AG04450 (cell line): ENCODE data around the gene IGSF9. TPM values are rescaled to one million over a fixed set of nuclear protein-coding genes. Genes with fewer than 3 reads are reported as not detected.

Experiments used
- CTCF ChIA-PET: fragments of 300-600, 350-600 bp; formaldehyde crosslinking; extraction: SDS; loops from one replicate; lab custom pipeline; 2022; ENCODE audit warnings: antibody characterized with exemption, inconsistent platforms; lab: Charles Lee
- POLR2A ChIA-PET: fragments of 350-600 bp; formaldehyde crosslinking; extraction: SDS; loops from one replicate; lab custom pipeline; 2021; ENCODE audit warnings: antibody characterized with exemption, inconsistent platforms; lab: Yijun Ruan, JAX
- DNase-seq: peaks from one replicate; pipeline ENCODE4 v3.0.0-alpha.2; 2011; ENCODE audit warnings: low read depth, low spot score
- H3K27ac ChIP-seq: one replicate; pipeline ENCODE4 v1.5.1; 2012; ENCODE audit warnings: low read depth, low read length, control low read depth
- H3K27me3 ChIP-seq: one replicate; pipeline ENCODE4 v1.6.0; 2012; ENCODE audit warnings: low read length; ENCODE audit not compliant: control insufficient read depth, insufficient read depth
- H3K4me3 ChIP-seq: 2 replicates; pipeline ENCODE4 v1.5.1; 2011; ENCODE audit warnings: mild to moderate bottlenecking, low read depth, low read length, control low read depth
- H3K9me3 ChIP-seq: 2 replicates; pipeline ENCODE4 v1.5.1; 2012; ENCODE audit warnings: low read length; ENCODE audit not compliant: control insufficient read depth, insufficient read depth
- CTCF ChIP-seq: IDR thresholded peaks from 2 replicates; pipeline ENCODE4 v1.5.1; 2011; ENCODE audit warnings: low read depth, low read length, control low read depth, inconsistent platforms
- polyA plus RNA-seq: library from polyadenylated mRNA; depleted of rRNA; stranded (reverse); fragments of >200 nt; gene quantifications from 2 replicates; pipeline ENCODE4 v1.2.3, GENCODE V29; 2011

Gene IGSF9
- polyA plus RNA-seq, 1 experiment: not detected

GRCh38 chr1:159889202-159889601, 56.2 kb downstream of the IGSF9 start:
- no peak for DNase-seq
- Histone ChIP-seq H3K4me3 (no peak overlapping the region), H3K27ac (peak overlapping the region; percentile 52), H3K9me3 (no peaks in the 10 kb centered on the region), H3K27me3 (no peaks in the 10 kb centered on the region)
- POLR2A ChIA-PET: interaction anchor here (0.7 to 1.3 kb wide), 3 partner anchors 36 to 224 kb away, joined by 3 to 11 read pairs (median 4); no protein-coding TSS in a partner anchor
- TF ChIP-seq CTCF: no peak
- CTCF ChIA-PET: interaction anchor here (0.6 to 13.3 kb wide), 15 partner anchors 9 to 676 kb away, joined by 3 to 556 read pairs (median 14); partner anchors contain the start of genes DUSP23, FCRL6 and TAGLN2

- Histone ChIP-seq H3K27me3 (no peaks in the 10 kb centered on the region), H3K27ac (no peak overlapping the region), H3K4me3 (no peak overlapping the region), H3K9me3 (no peaks in the 10 kb centered on the region)
- no peak for DNase-seq
- ChIA-PET CTCF (interaction anchor here (13.3 kb wide), 1 partner anchor 84 kb away, joined by 556 read pairs; the partner anchor contains the start of gene FCRL6), POLR2A (no interaction called here)
- no peak for TF ChIP-seq CTCF
Observed at GRCh38 chr1:159884296-159884695, 61.1 kb downstream of the IGSF9 start.

- ChIA-PET CTCF (interaction anchor here (1.3 to 4.7 kb wide), 2 partner anchors 8 to 102 kb away, joined by 3 to 57 read pairs; partner anchors contain the start of gene DUSP23), POLR2A (interaction anchor here (0.6 kb wide), 1 partner anchor 32 kb away, joined by 4 read pairs; no protein-coding TSS in a partner anchor)
- TF ChIP-seq CTCF: no peak
- no peaks in the 10 kb centered on the region for H3K9me3 ChIP-seq
- H3K27ac ChIP-seq: no peak overlapping the region
- DNase-seq: no peak
- H3K27me3 ChIP-seq: no peaks in the 10 kb centered on the region
- no peak overlapping the region for H3K4me3 ChIP-seq
Observed at GRCh38 chr1:159883134-159883533, 62.3 kb downstream of the IGSF9 start.

GRCh38 chr1:159882527-159882862, 62.9 kb downstream of the IGSF9 start:
- H3K27ac ChIP-seq: peak overlapping the region; percentile 59
- H3K27me3 ChIP-seq: no peaks in the 10 kb centered on the region
- no peaks in the 10 kb centered on the region for H3K9me3 ChIP-seq
- CTCF ChIA-PET: interaction anchor here (1.3 to 4.7 kb wide), 2 partner anchors 9 to 102 kb away, joined by 3 to 57 read pairs; partner anchors contain the start of gene DUSP23
- TF ChIP-seq CTCF: no peak
- no peak overlapping the region for H3K4me3 ChIP-seq
- POLR2A ChIA-PET: no interaction called here
- DNase-seq: no peak

GRCh38 chr1:159881622-159882526, 63.5 kb downstream of the IGSF9 start:
- TF ChIP-seq CTCF: no peak
- peak; percentile 95 for DNase-seq
- ChIA-PET POLR2A (no interaction called here), CTCF (interaction anchor here (1.3 to 4.7 kb wide), 2 partner anchors 10 to 101 kb away, joined by 3 to 57 read pairs; partner anchors contain the start of gene DUSP23)
- no peaks in the 10 kb centered on the region for H3K9me3 ChIP-seq
- H3K27me3 ChIP-seq: no peaks in the 10 kb centered on the region
- peak overlapping the region; percentile 59 for H3K27ac ChIP-seq
- no peak overlapping the region for H3K4me3 ChIP-seq
